Measurements from ENCODE around the gene ZNF697.
"Not testable (repeated sequence)": the region's sequence is repeated elsewhere in the genome, so short reads cannot be mapped to it uniquely, and the experiment has no call there.

ZNF697 gene

DNA sequence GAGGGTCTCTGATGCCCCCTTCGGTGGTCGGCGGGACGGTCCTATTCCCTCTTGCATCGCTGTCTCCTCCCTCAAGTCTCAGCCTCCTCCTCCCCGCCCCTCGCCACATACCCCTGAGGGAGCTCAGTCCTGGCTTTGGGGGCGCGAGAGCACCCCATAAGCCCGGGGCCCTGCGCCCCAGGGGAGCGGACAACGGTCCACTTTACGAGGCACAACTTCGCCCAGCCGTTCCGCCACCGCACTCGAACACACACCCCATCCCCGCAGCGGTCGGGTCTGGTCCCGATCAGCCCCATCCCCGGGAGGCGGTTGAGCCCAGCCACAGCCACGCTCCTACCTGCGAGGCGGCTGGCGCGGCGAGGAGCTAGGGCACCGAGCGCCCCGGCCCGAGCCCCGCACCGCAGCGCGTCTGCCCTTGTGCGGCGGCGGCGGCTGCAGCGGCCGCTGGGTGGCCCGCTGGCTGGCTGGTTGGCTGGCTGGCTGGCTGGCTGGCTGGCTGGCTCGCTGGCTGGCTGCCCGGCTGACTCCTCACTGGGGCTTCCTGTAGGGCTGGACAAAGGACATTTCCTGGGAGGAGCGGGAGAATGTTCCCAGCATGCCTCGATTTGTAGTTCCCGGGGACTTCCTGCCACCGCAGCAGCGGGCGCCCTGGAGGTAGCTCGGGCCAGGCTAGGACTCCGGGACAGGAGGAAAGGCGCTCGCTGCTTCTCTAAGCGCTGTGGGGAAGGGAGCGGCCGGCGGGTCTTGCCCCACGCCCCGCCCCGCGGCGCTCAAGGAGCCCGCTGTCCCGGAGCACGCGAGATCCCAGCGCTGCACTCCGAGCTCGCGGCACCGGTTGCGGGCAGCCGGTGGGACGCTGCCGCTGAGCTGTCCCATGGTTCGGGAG lies at the start of gene ZNF697:
Gene ZNF697, minus strand, starts transcription at position 533 of the 886 bp plus-strand sequence. CDS start 22,166 bp downstream, outside the sequence.
- DNase-seq, result peak; percentile 94 to 97

DNA sequence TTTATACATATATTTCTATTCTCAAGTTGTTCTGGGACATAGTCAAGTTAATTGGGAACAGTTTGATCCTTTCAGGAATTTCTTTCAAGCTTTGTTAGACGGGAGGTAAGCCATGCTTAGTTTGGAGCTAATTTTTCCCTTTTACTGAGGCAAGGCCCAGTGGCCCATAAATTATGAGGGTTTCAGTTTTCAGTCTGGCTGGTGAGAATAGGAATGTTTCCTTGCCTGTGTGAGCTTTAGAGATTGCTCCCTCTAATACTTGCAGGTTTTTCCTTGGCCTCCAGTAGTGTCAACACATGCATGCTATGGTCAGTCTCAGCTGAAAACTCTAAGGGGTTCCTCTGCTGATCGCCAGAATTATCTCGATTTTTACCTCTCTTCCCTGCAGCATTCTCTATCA lies 49.5 kb upstream of the ZNF697 start:
- no peak for DNase-seq

DNA sequence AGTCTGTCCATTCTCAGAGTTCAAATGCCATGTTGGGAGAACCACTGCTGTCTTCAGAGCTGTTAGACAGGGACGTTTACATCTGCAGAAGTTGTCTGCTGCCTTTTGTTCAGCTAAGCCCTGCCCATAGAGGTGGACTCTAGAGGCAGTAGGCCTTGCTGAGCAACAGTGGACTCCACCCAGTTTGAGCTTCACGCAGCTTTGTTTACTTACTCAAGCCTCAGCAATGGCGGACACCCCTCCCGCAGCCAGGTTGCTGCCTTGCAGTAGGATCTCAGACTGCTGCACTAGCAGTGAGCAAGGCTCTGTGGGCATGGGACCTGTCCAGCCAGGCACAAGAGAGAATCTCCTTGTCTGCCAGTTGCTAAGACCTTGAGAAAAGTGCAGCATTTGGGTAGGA lies 48.8 kb upstream of the ZNF697 start:
- not testable (repeated sequence) for DNase-seq

DNA sequence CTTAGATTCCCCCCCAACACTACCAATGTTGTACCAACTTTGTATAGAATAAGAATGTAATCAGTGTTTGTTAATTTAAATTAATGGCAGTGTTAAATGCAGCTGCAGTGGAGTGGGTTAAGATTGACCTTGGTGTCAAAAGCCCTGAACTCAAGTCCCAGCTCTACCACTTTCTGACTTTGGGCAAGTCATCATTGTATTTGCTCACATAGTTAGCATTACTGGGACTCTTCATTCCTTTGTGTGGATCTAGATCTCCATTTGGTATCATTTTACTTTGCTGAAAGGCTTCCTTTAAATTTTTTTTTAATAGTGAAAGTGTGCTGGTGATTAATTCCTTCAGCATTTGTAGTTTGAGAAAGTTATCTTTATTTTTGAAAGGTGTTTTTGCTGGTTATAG lies 41.4 kb upstream of the ZNF697 start:
- no peak for DNase-seq

DNA sequence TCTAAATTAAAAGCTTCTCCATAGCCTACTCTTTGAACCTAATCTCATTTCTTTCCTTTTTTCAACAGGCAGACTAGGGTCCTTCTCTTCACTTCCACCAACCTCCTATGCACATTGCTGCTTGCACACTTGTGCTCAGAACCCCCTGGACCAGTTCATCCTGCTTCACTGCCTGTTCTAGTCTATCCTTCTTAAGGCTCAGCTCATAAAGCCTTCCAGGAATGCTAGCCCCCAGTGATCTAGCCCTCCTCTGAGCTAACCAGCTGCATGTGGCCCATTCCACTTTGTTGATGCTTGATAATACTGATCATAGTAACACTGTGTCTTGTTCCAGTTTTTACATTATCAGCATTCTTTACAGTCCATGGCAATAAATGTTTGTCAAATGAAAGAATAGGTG lies 40.7 kb upstream of the ZNF697 start:
- DNase-seq, result no peak

DNA sequence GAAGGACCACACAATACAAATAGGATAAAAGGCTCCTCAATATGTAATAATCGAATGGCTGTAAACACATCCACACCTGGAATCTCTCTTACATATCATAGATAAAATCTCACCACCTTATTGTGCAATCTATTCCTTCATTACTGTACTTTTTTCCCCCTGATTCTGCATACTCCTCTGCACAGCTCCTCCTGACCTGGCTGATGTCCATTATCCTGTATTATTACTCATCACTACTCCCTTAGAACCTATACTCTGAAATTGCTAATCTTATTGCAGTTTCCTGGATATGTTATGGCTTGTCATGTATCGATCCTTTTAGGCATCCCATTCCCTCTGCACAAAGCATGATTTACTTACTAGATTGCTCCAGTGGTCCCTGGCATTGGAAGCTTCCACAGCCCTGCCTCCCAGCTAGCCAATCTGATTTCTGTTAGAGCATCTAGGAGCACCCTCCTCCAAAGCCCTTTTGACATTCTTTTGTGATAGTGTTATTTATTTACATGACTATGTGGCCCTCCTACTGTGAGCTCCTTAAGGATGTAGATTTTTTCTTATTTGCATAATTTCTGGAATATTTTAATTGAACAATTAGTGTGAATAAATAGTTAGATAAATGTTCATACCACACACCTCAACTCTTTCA lies 39.5 kb upstream of the ZNF697 start:
- DNase-seq, result no peak

DNA sequence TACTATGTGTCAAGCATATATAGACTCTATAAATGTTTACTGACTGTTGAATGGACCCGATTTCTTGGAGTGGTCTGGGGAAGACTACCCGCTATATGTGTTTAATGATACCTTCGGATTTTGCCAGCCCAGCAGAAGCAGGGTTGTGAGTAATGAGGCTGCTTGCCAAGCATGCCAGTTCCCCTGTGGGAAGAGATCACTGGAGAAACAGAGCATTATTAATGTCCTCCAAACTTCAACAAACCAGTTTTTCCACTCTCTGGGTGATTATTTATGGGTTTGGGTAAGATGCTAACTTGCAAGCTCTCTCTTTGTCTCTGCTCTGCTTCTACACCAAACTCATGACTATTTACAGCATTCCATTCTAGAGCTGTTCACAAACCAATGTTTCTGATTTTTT lies 38.6 kb upstream of the ZNF697 start:
- DNase-seq, result peak in 1 of 2 experiments; percentile 20

DNA sequence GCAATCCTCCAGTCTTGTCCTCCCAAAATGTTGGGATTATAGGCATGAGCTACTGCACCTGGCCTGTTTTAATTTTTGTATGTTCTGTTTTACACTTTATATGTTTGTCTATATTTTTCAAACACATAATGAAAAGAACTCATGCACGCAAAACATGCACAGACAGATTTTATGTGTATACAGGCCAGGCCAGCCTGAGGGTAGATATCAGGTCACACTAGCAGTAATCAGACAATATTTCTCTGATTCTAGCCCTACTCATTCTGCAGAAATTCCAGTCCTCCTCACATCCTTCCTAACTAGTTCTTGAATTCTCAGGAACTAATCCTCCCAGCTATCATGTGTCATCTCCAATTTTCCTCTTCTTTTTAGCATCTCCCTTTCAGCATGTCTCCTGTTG lies 35.8 kb upstream of the ZNF697 start:
- DNase-seq, result no peak

DNA sequence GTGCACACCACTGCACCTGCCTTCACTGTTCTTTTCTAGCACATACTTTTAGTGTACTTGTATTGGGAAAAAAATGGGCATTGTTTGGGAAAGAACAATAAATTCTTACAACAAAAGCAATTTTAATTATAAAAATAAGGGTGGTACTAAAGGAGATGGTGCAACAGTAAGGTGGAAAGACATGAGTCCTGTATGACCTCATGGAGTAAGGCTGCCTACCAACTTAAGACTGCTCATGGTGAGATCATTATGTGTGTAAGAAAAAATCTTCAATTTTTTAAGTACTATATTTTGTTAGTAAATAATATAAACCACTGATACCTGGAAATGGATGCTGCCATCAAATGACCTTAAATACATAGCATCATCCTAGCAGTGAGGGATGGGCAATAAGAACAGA lies 34.1 kb upstream of the ZNF697 start:
- DNase-seq, result no peak

DNA sequence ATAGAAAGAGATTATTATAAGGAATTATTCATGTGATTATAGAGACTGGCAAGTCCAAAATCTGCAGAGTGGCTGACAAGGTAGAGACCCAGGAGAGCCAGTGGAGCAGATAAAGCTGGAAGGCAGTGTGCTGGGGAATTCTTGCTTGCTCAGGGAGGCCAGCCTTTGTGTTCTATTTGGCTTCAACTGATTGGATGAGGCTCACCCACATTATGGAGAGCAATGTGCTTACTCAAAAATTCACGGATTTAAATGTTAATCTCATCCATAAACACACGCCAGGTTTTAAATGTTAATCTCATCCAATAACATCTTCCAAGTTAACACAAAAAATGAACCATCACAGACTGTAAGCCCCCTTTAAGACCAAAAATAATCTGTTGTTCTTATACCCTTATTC lies 33.5 kb upstream of the ZNF697 start:
- DNase-seq, result no peak

DNA sequence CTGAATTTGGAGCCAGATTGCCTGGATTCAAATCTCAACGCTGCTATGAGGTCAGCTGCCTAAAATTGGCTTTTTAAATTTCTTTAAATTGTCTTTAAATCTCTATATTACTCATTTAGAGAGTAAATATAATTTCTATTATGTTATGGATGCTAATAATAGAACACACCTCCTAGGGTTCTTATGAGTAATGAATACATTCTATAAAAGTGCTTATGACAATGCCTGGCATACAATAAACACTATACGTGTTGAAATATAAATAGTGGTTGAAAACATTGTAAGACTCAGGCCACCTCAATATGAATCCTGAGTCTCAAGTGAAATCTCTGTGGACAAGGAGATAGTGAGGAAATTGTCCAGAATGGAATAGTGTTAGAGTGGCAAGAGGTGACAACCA lies 32.7 kb upstream of the ZNF697 start:
- DNase-seq, result no peak

DNA sequence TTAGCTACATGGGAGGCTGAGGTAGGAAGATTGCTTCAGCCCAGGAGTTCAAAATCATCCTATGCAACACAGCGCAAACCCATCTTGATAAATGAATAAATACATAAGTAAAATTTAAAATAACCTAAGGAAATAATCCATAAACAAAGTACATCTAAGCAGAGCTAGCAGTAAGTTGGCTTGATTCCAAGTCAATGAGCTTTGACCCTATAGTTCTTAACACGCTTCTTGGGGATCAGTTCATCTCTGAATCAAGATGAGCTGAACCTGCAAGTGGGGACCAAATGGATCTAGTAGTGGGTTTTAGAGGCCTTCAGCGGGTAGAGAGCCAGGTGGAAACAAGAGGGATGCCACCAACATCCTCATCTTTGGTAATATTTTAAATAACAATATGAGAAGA lies 32.1 kb upstream of the ZNF697 start:
- DNase-seq, result no peak

DNA sequence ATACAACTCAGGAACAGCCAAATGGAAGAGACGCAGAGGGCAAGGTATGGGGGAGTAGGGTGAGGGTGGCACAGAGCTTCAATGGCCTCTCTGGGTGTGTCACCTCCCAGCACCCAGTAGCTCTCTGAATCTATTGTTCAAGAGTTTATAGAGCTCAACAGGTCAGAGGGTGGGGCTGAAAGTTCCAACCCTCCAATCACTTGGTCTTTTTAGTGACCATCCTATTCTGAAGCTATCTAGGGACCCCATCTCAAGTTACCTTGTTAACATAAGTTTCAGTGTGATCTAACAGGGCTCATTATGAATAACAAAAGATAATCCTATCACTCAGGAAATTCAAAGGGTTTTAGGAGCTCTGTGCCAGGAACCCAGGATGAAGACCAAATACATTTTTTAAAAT lies 31.2 kb upstream of the ZNF697 start:
- no peak for DNase-seq

DNA sequence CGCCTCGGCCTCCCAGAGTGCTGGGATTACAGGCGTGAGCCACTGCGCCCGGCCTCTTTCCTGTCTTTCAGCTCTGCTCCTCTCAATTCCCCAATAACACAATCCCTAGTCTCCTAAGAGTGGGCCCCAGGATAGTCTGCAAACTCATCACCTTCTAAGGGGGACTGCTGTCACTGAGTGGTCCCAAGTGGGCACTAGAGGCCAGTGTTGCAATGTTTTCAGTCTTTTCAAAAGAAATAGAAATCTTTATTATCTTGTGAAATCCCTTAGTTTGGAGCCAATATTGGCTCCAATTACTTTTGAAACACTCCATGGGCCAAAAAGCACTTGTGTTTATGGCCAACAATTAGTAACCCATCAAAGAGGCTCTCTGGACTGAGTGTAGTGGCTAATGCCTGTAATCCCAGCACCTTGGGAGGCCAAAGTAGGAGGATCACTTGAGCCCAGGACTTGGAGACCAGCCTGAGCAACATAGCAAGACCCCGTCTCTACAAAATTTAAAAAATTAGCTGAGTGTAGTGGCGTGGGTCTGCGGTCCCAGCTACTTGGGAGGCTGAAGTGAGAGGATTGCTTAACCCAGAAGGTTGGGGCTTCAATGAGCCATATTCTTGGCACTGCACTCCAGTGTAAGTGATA lies 28.6 kb upstream of the ZNF697 start:
- no peak for DNase-seq

DNA sequence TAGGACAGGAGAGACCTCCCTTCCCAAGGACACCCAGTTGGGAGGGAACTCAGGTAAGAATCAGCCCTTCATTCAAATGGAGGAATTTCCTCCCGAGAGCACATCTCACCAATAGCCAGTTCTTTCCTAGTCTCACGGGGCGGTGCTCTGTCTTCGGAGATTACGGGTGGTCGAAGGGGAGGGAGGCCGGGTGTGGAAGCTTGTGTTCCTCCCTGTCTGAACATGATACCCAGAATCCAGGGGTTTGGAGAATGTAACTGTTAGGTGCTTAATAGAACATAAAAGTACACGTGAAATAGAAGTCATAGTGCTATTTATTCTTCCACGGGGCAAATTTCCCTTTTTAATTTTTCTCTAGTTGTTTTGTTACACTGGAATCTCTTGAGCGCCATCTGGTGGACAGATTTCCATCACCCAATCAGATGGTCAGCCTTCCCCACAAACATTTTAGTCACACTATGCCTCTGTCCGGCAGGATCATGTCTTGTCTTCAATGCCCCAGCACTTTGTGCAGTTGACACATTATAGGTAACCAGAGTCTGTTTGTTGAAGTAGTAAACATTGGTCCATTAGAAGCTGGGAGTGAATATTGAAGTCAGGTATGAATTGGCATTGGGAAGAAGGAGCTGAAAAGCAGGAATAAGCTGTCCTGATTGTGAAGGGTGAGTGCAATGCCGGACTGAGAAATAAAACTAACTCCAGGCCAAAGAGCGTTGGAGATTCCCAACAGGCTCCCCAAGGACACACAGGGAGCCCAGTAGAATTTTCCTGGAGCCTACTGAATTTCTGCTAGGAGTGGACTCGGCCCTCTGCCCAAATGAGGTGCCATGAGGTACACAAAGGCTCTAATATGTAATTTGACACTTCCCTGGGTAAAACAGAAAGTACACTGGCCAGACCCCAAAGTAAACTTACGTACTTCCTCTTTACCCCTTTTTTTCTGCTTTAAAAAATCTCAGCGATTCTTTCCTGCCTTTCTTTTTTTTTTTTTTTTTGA lies 27.6 kb upstream of the ZNF697 start:
- DNase-seq, result peak; percentile 73 to 84

DNA sequence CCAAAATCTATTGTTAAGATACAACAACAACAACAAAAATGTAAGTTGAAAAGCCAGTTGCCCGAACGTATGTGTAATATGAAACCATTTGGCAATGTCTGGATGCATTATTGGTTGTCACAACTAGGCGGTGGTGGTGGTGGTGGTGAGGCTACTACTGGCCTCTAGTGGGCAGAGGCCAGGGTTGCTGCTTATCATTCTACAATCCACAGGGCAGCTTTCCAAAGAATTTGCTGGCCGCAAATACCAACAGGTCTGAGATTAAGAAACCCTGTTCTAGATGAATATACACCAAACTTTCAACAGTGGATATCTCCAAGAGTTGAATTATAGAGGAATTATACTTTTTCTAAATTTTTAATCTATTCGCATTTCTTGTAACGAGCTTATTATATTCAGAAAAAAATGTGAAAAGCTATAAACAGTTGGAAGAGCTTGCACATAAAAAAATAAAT lies 26.8 kb upstream of the ZNF697 start:
- DNase-seq, result peak; percentile 28 to 73

DNA sequence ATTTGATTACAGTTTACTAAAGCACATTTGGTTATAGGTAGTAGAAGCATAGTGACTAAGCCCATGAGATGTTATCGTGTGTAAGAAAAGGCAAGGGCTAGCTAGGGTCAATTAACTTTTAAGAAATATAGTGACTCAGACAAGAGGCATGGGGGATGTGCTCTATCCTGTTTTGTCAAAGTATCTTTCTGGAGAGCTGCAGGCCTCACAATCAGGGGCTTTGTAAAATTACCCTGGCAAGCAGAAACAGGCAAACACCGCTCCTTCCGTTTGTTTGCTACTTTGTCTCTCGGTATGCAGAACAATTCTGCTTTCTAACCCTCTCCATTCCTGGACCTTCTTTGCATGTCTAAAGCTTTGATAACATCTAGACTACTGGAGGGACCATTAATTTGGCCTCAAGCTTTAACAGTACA lies 26.1 kb upstream of the ZNF697 start:
- DNase-seq, result no peak

DNA sequence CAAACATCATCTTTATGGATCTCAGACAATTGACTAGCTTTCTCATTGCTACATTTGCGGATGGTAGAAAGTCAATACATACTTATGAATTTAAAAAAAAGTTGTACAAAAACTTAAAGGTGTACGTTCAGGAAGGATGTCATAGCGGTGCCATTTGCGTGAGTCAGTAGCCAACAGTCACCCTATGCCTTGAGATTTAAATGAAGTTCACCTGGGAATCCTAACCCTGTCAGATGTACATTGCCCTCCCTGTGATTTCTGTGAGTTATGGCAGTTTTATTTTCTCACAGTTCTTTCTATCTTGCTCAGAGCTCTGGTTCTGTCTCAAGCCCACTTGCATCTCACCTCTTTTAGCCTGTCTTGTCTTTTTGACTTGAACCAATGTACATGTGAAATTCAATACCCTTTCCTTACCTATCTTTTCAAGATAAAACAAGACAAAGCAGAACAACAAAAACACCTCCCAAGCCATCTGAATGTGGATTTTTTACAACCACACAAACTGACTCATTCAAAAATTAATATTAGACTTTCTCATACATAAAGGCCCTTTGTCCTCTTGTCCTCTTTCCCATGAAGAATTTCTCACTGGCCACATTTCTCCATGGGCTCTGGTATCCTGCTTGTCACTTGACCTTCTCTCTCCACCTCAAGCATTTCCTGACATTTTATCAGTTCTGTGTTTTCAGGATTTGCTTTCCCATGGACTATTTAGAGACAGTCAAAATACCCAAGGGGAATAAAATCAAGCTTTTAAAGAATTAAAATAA lies 25.3 kb upstream of the ZNF697 start:
- no peak for DNase-seq

DNA sequence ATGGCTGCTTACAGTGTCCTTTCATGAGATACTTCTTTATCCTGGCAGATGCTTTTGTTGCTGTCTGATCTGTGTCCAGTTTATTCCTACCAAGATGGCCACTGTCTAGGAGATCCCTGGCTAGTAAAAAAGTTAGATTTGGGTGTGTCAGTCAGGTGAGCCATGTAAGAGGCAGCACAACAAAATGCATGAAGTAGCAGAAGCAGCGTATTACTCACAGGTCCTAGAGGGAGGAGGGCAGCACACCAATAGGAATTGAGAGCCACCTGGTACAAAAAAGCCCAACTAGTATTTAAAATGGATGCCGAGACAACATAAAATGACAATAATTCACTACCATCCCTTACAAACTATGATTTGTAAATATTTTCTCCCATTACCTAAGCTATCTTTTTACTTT lies 22.8 kb upstream of the ZNF697 start:
- no peak for DNase-seq

DNA sequence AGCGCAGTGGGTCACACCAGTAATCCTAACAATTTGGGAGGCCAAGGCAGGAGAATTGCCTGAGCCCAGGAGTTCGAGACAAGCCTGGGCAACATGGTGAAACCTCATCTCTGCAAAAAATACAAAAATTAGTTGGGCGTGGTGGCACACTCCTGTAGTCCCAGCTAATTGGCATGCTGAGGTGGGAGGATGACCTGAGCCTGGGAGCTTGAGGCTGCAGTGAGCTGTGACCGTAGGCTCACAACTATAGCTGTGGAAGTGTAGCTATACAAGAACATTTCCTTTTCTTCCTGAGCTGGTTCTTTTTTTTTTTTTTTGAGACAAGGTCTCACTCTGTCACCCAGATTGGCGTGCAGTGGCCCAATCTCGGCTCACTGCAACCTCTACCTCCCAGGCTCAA lies 19.1 kb upstream of the ZNF697 start:
- DNase-seq, result no peak

DNA sequence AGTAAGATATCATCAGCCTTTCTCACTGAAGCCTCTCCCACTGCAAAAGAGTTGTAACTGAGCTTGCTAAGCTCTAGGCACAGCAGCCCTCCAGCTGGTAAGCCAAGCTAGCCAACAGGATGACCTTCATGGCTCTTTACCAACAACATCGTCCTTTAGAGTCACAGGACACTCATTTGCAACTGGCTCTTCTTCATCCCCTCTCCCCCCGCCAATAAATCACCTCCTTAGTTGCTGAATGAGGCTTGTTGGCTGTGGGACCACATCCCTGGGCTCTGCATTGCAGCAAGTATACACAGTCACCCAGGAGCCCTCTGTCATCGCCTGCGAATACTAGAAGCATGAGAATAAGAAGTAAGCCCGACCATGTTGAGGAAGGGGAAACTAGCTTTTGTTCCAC lies 16.0 kb upstream of the ZNF697 start:
- DNase-seq, result no peak

DNA sequence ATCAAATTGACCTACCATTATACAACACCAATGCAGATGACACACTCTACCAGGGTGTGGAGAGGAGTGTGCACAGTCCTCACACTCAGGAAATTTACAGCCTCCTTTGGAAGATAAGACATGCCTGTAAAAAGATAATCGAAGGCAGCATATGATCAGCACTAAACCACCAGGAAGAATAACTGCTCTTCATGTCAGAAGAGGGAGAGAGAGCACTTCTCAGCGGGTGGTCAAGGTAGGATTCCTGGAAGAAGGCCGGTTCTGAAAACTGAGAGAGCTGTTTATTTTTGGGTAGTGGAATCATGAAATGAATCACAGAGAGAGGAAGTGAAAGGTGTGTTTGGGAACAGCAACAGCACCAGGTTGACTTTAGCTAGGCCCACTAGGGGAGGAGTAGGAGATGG lies 14.0 kb upstream of the ZNF697 start:
- no peak for DNase-seq

Measured in NCI-H446 (cell line).